ENCODE results near the gene CDC42BPA. TPM values are rescaled to one million over a fixed set of nuclear protein-coding genes. Genes with fewer than 3 reads are reported as not detected.

CDC42BPA gene
- total and polyA plus RNA-seq, 2 of the 13 experiments (the other 11 are each of a cell fraction or from before 2014, with no cell fraction given): 6.5 to 16.0 TPM

- TF ChIP-seq MIER3 (CRISPR knock-in tag; IDR thresholded peaks at IDR 0.05; ENCODE audit: borderline replicate concordance) (no peak), ZNF644 (CRISPR knock-in tag; IDR thresholded peaks at IDR 0.05; ENCODE audit: low read depth) (no peak), UBTF (CRISPR knock-in tag; IDR thresholded peaks at IDR 0.05) (0 out of 2 replicates have a peak, but pooled peaks have one; percentile 11), LCORL (IDR thresholded peaks at IDR 0.05) (no peak), LCORL (CRISPR knock-in tag; IDR thresholded peaks at IDR 0.05) (no peak), ZNF768 (CRISPR knock-in tag; IDR thresholded peaks at IDR 0.05) (no peak), ZNF710 (CRISPR knock-in tag; IDR thresholded peaks at IDR 0.05; ENCODE audit: borderline replicate concordance) (no peak), SKI (IDR thresholded peaks at IDR 0.05; ENCODE audit: partially characterized antibody) (no peak), SAP130 (CRISPR knock-in tag; IDR thresholded peaks at IDR 0.05; ENCODE audit: low read depth) (peak; percentile 32; the same call in 1 of the 2 replicates), ZNF512 (CRISPR knock-in tag; IDR thresholded peaks at IDR 0.05) (no peak), TBP (CRISPR knock-in tag; IDR thresholded peaks at IDR 0.05) (no peak), ZSCAN25 (CRISPR knock-in tag; IDR thresholded peaks at IDR 0.05) (0 out of 2 replicates have a peak, but pooled peaks have one; percentile 21), HOXA3 (CRISPR knock-in tag; IDR thresholded peaks at IDR 0.05) (peak; percentile 2; the same call in 1 of the 2 replicates), ZFP41 (CRISPR knock-in tag; IDR thresholded peaks at IDR 0.05; ENCODE audit: borderline replicate concordance) (no peak), POLR2A (IDR thresholded peaks at IDR 0.05; ENCODE audit: insufficient read depth in 1 of 2, low read depth in 2 of 2, low read length in 2 of 2) (peak; percentile 29 to 58; a peak in 3 of 4 replicates), SAFB2 (CRISPR knock-in tag; IDR thresholded peaks at IDR 0.05; ENCODE audit: borderline replicate concordance, low read depth) (no peak; the same call in 1 of the 2 replicates), ZNF235 (CRISPR knock-in tag; IDR thresholded peaks at IDR 0.05; ENCODE audit: borderline replicate concordance) (no peak), ZFP82 (CRISPR knock-in tag; IDR thresholded peaks at IDR 0.05; ENCODE audit: borderline replicate concordance) (no peak), ZNF512B (CRISPR knock-in tag; IDR thresholded peaks at IDR 0.05; ENCODE audit: borderline replicate concordance) (no peak), ZNF205 (CRISPR knock-in tag; IDR thresholded peaks at IDR 0.05) (0 out of 2 replicates have a peak, but pooled peaks have one; percentile 25), THAP7 (CRISPR knock-in tag; IDR thresholded peaks at IDR 0.05) (no peak)
These were observed 324.3 kb downstream of the CDC42BPA start (continued) for GRCh38 chr1:226993814-226994585.
